Lower leg skin (tissue), 3 donors: ENCODE results near the gene EED.

Source experiments
- CTCF ChIP-seq, 3 donors: fragments of 450-650 bp; IDR thresholded peaks; one replicate each; pipeline ENCODE4 v1.5.1; 2016; ENCODE audit warnings: antibody characterized with exemption in 3 of 3, mild to moderate bottlenecking in 3 of 3, moderate library complexity in 2 of 3
- POLR2A ChIP-seq, 2 donors: fragments of 450-650 bp; IDR thresholded peaks; one replicate each; pipeline ENCODE4 v1.6.1; 2016 to 2017; ENCODE audit warnings: antibody characterized with exemption in 2 of 2, mild to moderate bottlenecking in 1 of 2, moderate library complexity in 1 of 2

GRCh38 chr11:86265194-86265593 lies 20.6 kb downstream of the EED start:
- no peak for TF ChIP-seq CTCF (IDR thresholded peaks at IDR 0.05)
- no peak for TF ChIP-seq POLR2A (IDR thresholded peaks at IDR 0.05)
